GM12875 (cell line): Measurements from ENCODE around the gene RBM10.

Experiments
- H3K4me3 ChIP-seq: one replicate; pipeline ENCODE4 v1.5.1; 2011; ENCODE audit warnings: low read depth, low read length, control low read depth
- TF ChIP-seq, protein P1 (sequence below): IDR thresholded peaks from 2 replicates; pipeline ENCODE4 v1.5.1; 2011; ENCODE audit warnings: low read depth, mild to moderate bottlenecking, control low read depth, inconsistent platforms, low read length, moderate library complexity, borderline replicate concordance; ENCODE audit not compliant: insufficient read depth

The RBM10 gene

DNA sequence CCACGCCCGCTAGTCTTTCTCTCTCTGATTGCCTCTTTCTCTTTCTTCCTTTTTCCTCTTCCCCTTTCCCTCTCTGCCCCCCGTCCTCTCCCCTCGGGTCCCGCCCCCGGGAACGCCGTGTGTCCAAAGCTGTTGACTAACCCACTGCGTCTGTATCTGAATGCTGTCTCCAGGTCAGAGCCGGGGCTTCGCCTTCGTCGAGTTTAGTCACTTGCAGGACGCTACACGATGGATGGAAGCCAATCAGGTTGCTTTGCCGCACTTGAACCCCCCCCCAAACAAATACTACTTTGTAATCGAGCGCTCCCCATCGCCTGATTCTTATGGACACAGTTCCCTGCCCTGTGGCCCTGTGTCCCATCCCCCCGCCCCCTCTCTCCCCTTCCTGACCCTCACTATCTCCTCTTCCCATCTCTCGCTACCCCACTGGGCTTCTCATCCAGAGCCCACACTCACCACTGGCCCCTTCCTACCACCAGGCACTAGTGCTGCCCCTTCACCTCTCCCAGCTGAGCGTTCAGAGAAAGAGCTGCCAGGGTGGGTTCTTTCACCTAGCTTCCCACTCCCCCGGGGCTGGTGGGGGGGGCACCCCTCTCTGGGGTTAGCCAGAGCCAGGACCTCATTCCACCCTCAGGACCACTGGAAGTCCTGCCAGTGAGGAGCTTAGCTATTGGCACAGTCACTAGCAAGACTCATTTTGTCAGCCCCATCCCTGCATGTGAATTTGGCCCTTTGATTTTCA is 30.0 kb downstream of the RBM10 start:
- H3K4me3 ChIP-seq: no peak overlapping the region
- TF ChIP-seq, protein P1, sequence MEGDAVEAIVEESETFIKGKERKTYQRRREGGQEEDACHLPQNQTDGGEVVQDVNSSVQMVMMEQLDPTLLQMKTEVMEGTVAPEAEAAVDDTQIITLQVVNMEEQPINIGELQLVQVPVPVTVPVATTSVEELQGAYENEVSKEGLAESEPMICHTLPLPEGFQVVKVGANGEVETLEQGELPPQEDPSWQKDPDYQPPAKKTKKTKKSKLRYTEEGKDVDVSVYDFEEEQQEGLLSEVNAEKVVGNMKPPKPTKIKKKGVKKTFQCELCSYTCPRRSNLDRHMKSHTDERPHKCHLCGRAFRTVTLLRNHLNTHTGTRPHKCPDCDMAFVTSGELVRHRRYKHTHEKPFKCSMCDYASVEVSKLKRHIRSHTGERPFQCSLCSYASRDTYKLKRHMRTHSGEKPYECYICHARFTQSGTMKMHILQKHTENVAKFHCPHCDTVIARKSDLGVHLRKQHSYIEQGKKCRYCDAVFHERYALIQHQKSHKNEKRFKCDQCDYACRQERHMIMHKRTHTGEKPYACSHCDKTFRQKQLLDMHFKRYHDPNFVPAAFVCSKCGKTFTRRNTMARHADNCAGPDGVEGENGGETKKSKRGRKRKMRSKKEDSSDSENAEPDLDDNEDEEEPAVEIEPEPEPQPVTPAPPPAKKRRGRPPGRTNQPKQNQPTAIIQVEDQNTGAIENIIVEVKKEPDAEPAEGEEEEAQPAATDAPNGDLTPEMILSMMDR: no peak

DNA sequence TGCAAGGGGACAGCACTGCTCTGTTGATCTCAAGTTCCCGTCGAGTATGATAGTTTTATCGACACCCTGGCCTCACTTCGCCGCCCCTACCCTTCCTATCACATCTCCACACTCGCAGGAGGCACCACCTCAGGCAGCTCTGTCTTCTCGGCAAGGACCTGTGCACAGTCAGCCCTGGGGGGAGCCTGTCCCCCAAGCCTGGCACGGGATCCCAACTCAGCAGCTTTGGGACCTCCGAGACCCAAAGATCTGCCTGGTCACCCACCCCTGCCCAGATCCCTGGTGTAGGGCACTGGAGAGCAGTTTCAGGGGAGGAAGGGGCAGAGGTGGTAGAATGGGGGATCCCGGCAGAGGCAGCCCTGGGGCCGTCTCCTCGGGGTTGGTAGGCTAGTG is 30.6 kb downstream of the RBM10 start:
- TF ChIP-seq, protein P1: no peak
- no peak overlapping the region for H3K4me3 ChIP-seq

DNA sequence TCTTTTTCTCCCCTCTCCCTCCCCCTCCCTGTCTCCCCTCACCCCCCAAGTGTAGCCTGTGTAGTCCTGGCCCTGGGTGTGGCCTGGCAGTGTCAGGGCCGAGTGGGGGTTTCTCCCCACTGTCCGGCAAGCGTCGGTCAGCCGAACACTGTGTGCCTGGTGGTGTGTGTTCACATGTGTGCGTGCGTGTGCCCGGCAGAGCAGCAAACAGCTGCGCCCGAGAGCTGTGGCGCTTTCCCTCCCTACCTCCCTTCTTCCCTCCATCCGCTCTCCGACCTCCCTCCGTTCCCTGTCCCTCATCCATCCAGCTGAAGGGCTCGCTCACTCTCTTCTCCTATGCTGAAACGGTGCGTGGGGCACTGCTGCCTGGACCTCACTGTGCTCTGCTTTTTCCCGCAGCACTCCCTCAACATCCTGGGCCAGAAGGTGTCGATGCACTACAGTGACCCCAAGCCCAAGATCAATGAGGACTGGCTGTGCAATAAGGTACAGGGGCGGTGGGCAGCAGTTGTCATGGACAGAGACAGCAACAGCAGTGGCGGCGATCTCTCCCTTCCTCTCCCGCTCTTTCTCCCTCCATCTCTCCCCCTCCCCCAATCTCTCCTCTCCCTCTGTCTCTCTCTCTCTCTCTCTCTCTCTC is 31.2 kb downstream of the RBM10 start:
- no peak overlapping the region for H3K4me3 ChIP-seq
- TF ChIP-seq, protein P1: no peak

DNA sequence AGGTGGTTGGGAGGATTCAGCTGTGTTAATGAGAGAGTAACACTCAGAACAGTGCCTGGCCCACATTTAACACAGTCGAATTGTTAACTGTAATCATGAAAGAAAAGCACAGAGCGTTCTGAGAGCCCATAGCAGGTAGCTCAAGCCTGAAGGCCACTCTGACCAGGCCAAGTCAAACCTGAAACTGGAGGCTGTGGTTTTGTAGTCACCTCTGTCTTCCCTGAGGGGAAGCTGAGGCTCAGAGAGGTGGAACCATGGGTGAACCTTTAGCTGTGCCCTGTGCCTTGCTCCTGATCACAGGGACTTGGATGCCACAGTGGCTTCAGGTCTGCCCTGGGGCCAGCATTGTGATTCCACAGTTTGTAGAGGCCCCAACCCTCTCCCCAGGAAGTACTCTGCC is 32.1 kb downstream of the RBM10 start:
- TF ChIP-seq, protein P1: no peak
- no peak overlapping the region for H3K4me3 ChIP-seq

DNA sequence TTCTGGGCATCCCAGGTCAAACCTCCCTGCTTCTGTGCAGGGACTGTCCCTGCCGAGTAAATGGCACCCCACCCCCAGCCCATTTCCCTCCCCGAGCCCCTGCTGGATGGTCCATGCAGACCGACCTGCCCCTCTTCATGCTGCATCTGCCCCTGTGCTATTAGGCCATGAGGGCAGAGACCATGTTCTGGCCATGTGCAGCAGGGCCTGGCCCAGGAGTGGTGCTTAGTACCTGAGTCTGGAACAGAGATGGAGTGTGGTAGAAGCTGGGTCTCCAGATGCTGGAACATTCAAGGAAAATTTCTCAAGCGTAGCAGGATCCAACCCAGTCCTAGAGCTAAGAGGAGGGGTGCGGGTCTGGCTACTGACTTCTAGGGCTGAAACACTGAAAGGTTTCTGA is 33.3 kb downstream of the RBM10 start:
- H3K4me3 ChIP-seq: no peak overlapping the region
- TF ChIP-seq, protein P1: no peak

DNA sequence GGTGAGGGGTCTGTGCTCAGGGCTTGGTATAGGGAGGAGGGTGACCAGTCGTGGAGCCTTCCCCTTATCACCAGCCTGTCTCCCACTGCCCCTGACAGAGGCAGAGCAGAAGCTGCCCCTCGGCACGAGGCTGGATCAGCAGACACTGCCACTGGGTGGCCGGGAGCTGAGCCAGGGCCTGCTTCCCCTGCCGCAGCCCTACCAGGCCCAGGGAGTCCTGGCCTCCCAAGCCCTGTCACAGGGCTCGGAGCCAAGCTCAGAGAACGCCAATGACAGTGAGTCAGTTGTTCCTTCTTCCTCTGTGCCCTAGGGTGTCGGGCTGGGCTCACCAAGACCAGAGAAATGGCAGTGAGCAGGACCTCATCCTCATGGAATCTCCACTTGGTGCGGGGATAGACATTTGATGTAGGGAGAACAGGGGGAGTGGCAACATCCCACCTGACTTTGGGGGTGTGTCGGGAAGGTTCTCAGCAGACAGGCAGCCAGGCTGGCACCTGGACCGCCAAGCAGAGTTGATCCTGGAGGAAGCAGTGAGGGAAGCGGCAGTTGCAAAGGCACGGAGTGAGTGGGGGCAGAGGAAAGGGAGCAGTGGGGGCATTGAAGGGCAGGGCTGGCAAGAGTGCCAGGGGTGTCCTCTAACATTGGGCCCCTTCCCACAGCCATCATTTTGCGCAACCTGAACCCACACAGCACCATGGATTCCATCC is 34.4 kb downstream of the RBM10 start:
- TF ChIP-seq, protein P1: no peak
- no peak overlapping the region for H3K4me3 ChIP-seq
